Neural cell (in vitro differentiated cells): Measurements from ENCODE around the gene SAMD8. TPM values are rescaled to one million over a fixed set of nuclear protein-coding genes. Genes with fewer than 3 reads are reported as not detected.

Experiments used
- H2AFZ ChIP-seq: fragments of 200-600, 300-800 bp; sonication (generic), shearing (Covaris generic); 2 replicates; pipeline ENCODE4 v1.6.0; 2014; ENCODE audit warnings: low read depth, mild to moderate bottlenecking, antibody characterized with exemption, low read length, moderate library complexity
- H3F3A ChIP-seq: fragments of 200-600 bp; shearing (Covaris generic); 2 replicates; pipeline ENCODE4 v1.6.1; 2016; ENCODE audit warnings: mild to moderate bottlenecking, moderate library complexity, mixed read lengths, antibody characterized with exemption, low read length; ENCODE audit not compliant: insufficient read depth, poor library complexity, severe bottlenecking
- H3K27ac ChIP-seq: fragments of 200-600, 300-800 bp; sonication (generic), shearing (Covaris generic); 2 replicates; pipeline ENCODE4 v1.5.1; 2014; ENCODE audit warnings: mild to moderate bottlenecking, low read length, moderate library complexity
- H3K27me3 ChIP-seq: fragments of 300-800, 200-600 bp; sonication (generic), shearing (Covaris generic); 2 replicates; pipeline ENCODE4 v1.6.0; 2014; ENCODE audit warnings: mild to moderate bottlenecking, low read depth, low read length, moderate library complexity; ENCODE audit not compliant: insufficient read depth
- H3K36me3 ChIP-seq: fragments of 300-800, 200-600 bp; sonication (generic), shearing (Covaris generic); 2 replicates; pipeline ENCODE4 v1.5.1; 2014; ENCODE audit warnings: mild to moderate bottlenecking, antibody characterized with exemption, low read length, moderate library complexity; ENCODE audit not compliant: insufficient read depth
- H3K4me2 ChIP-seq: fragments of 300-800, 200-600 bp; sonication (generic), shearing (Covaris generic); 2 replicates; pipeline ENCODE4 v1.6.0; 2014; ENCODE audit warnings: mild to moderate bottlenecking, low read length
- H3K4me3 ChIP-seq: fragments of 300-800, 200-600 bp; sonication (generic), shearing (Covaris generic); 2 replicates; pipeline ENCODE4 v1.5.1; 2014; ENCODE audit warnings: mild to moderate bottlenecking, low read length, moderate library complexity
- H3K79me2 ChIP-seq: fragments of 200-600 bp; shearing (Covaris generic); replicated peaks from 2 replicates; pipeline ENCODE4 v1.6.0; 2014; ENCODE audit warnings: mild to moderate bottlenecking, low read length, moderate library complexity; ENCODE audit not compliant: insufficient read depth
- H3K9ac ChIP-seq: fragments of 300-800, 200-600 bp; sonication (generic), shearing (Covaris generic); 2 replicates; pipeline ENCODE4 v1.6.1; 2016; ENCODE audit warnings: mild to moderate bottlenecking, low read length, mixed read lengths
- H3K9me2 ChIP-seq: fragments of 200-600 bp; shearing (Covaris generic); 2 replicates; pipeline ENCODE4 v1.6.1; 2016; ENCODE audit warnings: mild to moderate bottlenecking, low read length, mixed read lengths; ENCODE audit not compliant: insufficient read depth
- H3K9me3 ChIP-seq: fragments of 200-600, 300-800 bp; sonication (generic), shearing (Covaris generic); 2 replicates; pipeline ENCODE4 v1.6.1; 2016; ENCODE audit warnings: mild to moderate bottlenecking, mixed run types, low read length, moderate library complexity, mixed read lengths
- H4K20me1 ChIP-seq: fragments of 200-600 bp; shearing (Covaris generic); 2 replicates; pipeline ENCODE4 v1.6.1; 2016; ENCODE audit warnings: mild to moderate bottlenecking, mixed run types; ENCODE audit not compliant: insufficient read depth
- EP300 ChIP-seq: fragments of 450-650 bp; conservative IDR thresholded peaks from 2 replicates; pipeline ENCODE4 v1.6.1; 2014; ENCODE audit warnings: antibody characterized with exemption, mild to moderate bottlenecking, moderate library complexity; ENCODE audit not compliant: poor library complexity, severe bottlenecking
- EZH2 ChIP-seq: fragments of 200-600, 300-800 bp; shearing (Covaris generic), sonication (generic); IDR thresholded peaks from 2 replicates; pipeline ENCODE4 v1.6.1; 2014; ENCODE audit warnings: antibody characterized with exemption, low read length, borderline replicate concordance, mild to moderate bottlenecking; ENCODE audit not compliant: insufficient read depth, poor library complexity, severe bottlenecking
- MXI1 ChIP-seq: fragments of 450-650 bp; conservative IDR thresholded peaks from 2 replicates; pipeline ENCODE4 v1.6.1; 2014; ENCODE audit warnings: antibody characterized with exemption, mild to moderate bottlenecking; ENCODE audit not compliant: poor library complexity, severe bottlenecking
- POLR2AphosphoS5 ChIP-seq: IDR thresholded peaks from 2 replicates; pipeline ENCODE4 v1.6.1; 2012
- RAD21 ChIP-seq: fragments of 450-650 bp; conservative IDR thresholded peaks from 2 replicates; pipeline ENCODE4 v1.6.1; 2014; ENCODE audit warnings: antibody characterized with exemption, mild to moderate bottlenecking, moderate library complexity
- SMC3 ChIP-seq: fragments of 450-650 bp; conservative IDR thresholded peaks from 2 replicates; pipeline ENCODE4 v1.6.1; 2014; ENCODE audit warnings: antibody characterized with exemption, mild to moderate bottlenecking, moderate library complexity; ENCODE audit not compliant: poor library complexity
- TAF1 ChIP-seq: IDR thresholded peaks from 2 replicates; pipeline ENCODE4 v1.6.1; 2012; ENCODE audit warnings: low read depth
- polyA plus RNA-seq: library from polyadenylated mRNA; depleted of rRNA; stranded (reverse); fragments of >200 nt; gene quantifications from 2 replicates; pipeline ENCODE4 v1.2.3, GENCODE V29; 2014
- TF ChIP-seq, protein P1 (sequence below): fragments of 450-650 bp; IDR thresholded peaks from 2 replicates; pipeline ENCODE4 v1.5.1; 2014; ENCODE audit warnings: antibody characterized with exemption, mild to moderate bottlenecking, moderate library complexity; ENCODE audit not compliant: poor library complexity, severe bottlenecking
- TF ChIP-seq, protein P2 (sequence below): IDR thresholded peaks from 2 replicates; pipeline ENCODE4 v1.6.1; 2012; ENCODE audit warnings: borderline replicate concordance

SAMD8 gene
- polyA plus RNA-seq, 1 donor from 2014 or later = 32.9 TPM

DNA sequence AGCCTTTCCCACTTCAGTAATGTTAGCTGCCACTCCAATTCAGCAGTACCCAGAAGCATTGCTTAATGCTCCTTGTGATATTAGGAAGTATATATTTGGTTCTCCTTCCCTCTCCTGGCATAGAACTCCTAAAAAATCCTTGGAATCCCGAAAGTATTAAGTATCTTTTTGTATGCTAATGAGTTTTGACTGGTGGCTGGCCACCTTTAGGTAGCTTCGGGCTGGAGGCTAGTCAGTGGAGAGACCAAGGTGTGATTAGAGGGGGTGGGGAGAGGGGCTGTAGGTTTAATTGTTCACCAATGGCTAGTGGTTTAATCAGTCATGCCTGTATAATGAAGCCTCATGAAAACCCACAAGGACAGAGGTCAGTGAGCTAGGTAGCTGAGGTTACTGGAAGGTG lies 112.1 kb downstream of the SAMD8 start:
- Histone ChIP-seq H3K9me3 (no peaks in the 10 kb centered on the region), H4K20me1 (peaks cover 3% of the 10 kb centered on the region), H3K4me2 (no peak overlapping the region), H3K27me3 (no peaks in the 10 kb centered on the region), H3K4me3 (no peak overlapping the region), H3K9ac (no peak overlapping the region), H2AFZ (no peak overlapping the region), H3K9me2 (no peaks in the 10 kb centered on the region), H3K27ac (no peak overlapping the region), H3F3A (no peaks in the 10 kb centered on the region), H3K79me2 (peaks cover 25% of the 10 kb centered on the region), H3K36me3 (peaks cover 6% of the 10 kb centered on the region)
- TF ChIP-seq EP300 (no peak), MXI1 (no peak), RAD21 (no peak), TAF1 (no peak), SMC3 (no peak), EZH2 (no peak), POLR2AphosphoS5 (no peak)
- TF ChIP-seq, protein P1, sequence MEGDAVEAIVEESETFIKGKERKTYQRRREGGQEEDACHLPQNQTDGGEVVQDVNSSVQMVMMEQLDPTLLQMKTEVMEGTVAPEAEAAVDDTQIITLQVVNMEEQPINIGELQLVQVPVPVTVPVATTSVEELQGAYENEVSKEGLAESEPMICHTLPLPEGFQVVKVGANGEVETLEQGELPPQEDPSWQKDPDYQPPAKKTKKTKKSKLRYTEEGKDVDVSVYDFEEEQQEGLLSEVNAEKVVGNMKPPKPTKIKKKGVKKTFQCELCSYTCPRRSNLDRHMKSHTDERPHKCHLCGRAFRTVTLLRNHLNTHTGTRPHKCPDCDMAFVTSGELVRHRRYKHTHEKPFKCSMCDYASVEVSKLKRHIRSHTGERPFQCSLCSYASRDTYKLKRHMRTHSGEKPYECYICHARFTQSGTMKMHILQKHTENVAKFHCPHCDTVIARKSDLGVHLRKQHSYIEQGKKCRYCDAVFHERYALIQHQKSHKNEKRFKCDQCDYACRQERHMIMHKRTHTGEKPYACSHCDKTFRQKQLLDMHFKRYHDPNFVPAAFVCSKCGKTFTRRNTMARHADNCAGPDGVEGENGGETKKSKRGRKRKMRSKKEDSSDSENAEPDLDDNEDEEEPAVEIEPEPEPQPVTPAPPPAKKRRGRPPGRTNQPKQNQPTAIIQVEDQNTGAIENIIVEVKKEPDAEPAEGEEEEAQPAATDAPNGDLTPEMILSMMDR = no peak
- TF ChIP-seq, protein P2, sequence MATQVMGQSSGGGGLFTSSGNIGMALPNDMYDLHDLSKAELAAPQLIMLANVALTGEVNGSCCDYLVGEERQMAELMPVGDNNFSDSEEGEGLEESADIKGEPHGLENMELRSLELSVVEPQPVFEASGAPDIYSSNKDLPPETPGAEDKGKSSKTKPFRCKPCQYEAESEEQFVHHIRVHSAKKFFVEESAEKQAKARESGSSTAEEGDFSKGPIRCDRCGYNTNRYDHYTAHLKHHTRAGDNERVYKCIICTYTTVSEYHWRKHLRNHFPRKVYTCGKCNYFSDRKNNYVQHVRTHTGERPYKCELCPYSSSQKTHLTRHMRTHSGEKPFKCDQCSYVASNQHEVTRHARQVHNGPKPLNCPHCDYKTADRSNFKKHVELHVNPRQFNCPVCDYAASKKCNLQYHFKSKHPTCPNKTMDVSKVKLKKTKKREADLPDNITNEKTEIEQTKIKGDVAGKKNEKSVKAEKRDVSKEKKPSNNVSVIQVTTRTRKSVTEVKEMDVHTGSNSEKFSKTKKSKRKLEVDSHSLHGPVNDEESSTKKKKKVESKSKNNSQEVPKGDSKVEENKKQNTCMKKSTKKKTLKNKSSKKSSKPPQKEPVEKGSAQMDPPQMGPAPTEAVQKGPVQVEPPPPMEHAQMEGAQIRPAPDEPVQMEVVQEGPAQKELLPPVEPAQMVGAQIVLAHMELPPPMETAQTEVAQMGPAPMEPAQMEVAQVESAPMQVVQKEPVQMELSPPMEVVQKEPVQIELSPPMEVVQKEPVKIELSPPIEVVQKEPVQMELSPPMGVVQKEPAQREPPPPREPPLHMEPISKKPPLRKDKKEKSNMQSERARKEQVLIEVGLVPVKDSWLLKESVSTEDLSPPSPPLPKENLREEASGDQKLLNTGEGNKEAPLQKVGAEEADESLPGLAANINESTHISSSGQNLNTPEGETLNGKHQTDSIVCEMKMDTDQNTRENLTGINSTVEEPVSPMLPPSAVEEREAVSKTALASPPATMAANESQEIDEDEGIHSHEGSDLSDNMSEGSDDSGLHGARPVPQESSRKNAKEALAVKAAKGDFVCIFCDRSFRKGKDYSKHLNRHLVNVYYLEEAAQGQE = no peak

DNA sequence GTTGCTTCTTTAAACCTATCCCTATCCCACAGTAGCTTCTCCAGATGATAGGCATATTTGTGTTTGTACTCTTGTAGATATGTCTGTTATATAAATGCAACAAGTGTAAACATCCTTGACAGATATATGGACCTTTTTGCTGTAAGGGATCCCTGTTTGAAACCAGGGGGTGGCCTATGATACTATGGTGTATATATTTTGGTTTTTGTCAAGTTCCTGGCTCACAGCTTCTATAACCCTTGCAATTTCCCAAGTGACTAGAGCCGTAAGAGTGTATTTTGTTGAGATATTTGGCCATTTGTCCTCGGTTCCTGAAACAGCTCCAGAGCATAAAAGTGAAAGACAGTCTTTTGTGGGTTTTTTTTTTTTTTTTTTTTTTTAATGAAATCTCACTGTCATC lies 114.6 kb downstream of the SAMD8 start:
- no peaks in the 10 kb centered on the region for H3K9me2 ChIP-seq
- no peak overlapping the region for H2AFZ ChIP-seq
- H3K27me3 ChIP-seq = no peaks in the 10 kb centered on the region
- peaks cover 3% of the 10 kb centered on the region for H4K20me1 ChIP-seq
- H3K9ac ChIP-seq = no peak overlapping the region
- TF ChIP-seq EP300 (no peak), SMC3 (no peak)
- H3K4me2 ChIP-seq = no peak overlapping the region
- no peaks in the 10 kb centered on the region for H3K9me3 ChIP-seq
- peaks cover 25% of the 10 kb centered on the region for H3K79me2 ChIP-seq
- no peak overlapping the region for H3K27ac ChIP-seq
- H3K36me3 ChIP-seq = peaks cover 6% of the 10 kb centered on the region
- no peak overlapping the region for H3K4me3 ChIP-seq
- no peaks in the 10 kb centered on the region for H3F3A ChIP-seq

DNA sequence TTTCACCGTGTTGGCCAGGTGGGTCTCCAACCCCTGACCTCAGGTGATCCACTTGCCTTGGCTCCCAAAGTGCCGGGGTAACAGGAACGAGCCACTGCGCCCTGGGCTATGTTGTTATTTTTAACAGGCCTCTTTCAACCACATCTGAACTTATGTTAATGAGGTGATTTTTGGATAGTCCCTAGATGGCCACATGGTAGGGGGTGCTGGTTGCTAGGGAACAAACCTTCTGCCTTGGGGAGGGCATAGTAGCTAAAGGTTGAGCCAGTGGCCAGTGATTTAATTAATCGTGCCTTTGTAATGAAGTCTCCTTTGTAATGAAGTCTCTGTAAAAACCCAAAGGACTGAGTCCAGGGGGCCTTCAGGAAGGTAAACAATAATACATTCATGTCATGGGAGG lies 115.2 kb downstream of the SAMD8 start:
- Histone ChIP-seq H3K79me2 (peaks cover 24% of the 10 kb centered on the region), H3K9me3 (no peaks in the 10 kb centered on the region), H3K4me2 (no peak overlapping the region), H3K27me3 (no peaks in the 10 kb centered on the region), H2AFZ (no peak overlapping the region), H3K36me3 (peaks cover 6% of the 10 kb centered on the region), H3K9ac (no peak overlapping the region), H3F3A (no peaks in the 10 kb centered on the region), H4K20me1 (peaks cover 3% of the 10 kb centered on the region), H3K4me3 (no peak overlapping the region), H3K9me2 (no peaks in the 10 kb centered on the region), H3K27ac (no peak overlapping the region)
- TF ChIP-seq EZH2 (no peak), MXI1 (no peak), RAD21 (no peak), POLR2AphosphoS5 (no peak), EP300 (no peak), SMC3 (no peak), TAF1 (no peak)
- TF ChIP-seq, protein P1 = no peak
- TF ChIP-seq, protein P2 = no peak
